Neuronal stem cell (in vitro differentiated cells): ENCODE measurements around the gene CCN2.

Experiments used
- DNase-seq: peaks from one replicate; pipeline ENCODE4 v3.0.0-alpha.2; 2013; ENCODE audit warnings: low spot score
- H2AFZ ChIP-seq: one replicate; pipeline ENCODE4 v1.6.1; 2013; ENCODE audit warnings: mild to moderate bottlenecking, low read length, inconsistent platforms
- H2AK5ac ChIP-seq: 2 replicates; pipeline ENCODE4 v1.6.1; 2013; ENCODE audit warnings: low read depth, mild to moderate bottlenecking, inconsistent platforms, low read length, moderate library complexity, mixed read lengths
- H2BK120ac ChIP-seq: 2 replicates; pipeline ENCODE4 v1.6.1; 2013; ENCODE audit warnings: low read depth, mild to moderate bottlenecking, inconsistent platforms, low read length, moderate library complexity, mixed read lengths
- H2BK12ac ChIP-seq: one replicate; pipeline ENCODE4 v1.6.1; 2013; ENCODE audit warnings: low read length, inconsistent platforms
- H2BK15ac ChIP-seq: 2 replicates; pipeline ENCODE4 v1.6.1; 2013; ENCODE audit warnings: mild to moderate bottlenecking, low read length, inconsistent platforms, mixed read lengths
- H2BK5ac ChIP-seq: one replicate; pipeline ENCODE4 v1.6.1; 2013; ENCODE audit warnings: inconsistent platforms, mild to moderate bottlenecking, low read length, moderate library complexity
- H3K14ac ChIP-seq: one replicate; pipeline ENCODE4 v1.6.1; 2013; ENCODE audit warnings: low read length, inconsistent platforms
- H3K18ac ChIP-seq: 2 replicates; pipeline ENCODE4 v1.6.1; 2013; ENCODE audit warnings: low read length, inconsistent platforms
- H3K23ac ChIP-seq: 2 replicates; pipeline ENCODE4 v1.6.1; 2013; ENCODE audit warnings: low read depth, mild to moderate bottlenecking, mixed read lengths, low read length, inconsistent platforms; ENCODE audit not compliant: poor library complexity
- H3K27ac ChIP-seq: replicated peaks from 3 replicates; pipeline ENCODE4 v1.5.1; 2013; ENCODE audit warnings: low read length, inconsistent platforms
- H3K27me3 ChIP-seq, 3 experiments: 2 replicates each; pipeline ENCODE4 v1.6.1; 2013; ENCODE audit warnings: low read length in 3 of 3, mild to moderate bottlenecking in 2 of 3, inconsistent platforms in 1 of 3, low read depth in 1 of 3, mixed read lengths in 1 of 3, moderate library complexity in 1 of 3; ENCODE audit not compliant: control insufficient read depth in 3 of 3, insufficient read depth in 3 of 3
- H3K36me3 ChIP-seq, 2 donors: replicated peaks in 1 of 2; 2 replicates each; pipeline ENCODE4 v1.6.1; 2013; ENCODE audit warnings: low read length in 2 of 2; ENCODE audit not compliant: control insufficient read depth in 2 of 2, insufficient read depth in 2 of 2
- H3K4ac ChIP-seq: 2 replicates; pipeline ENCODE4 v1.6.1; 2013; ENCODE audit warnings: inconsistent platforms, mild to moderate bottlenecking, low read length, moderate library complexity
- H3K4me1 ChIP-seq, 2 donors: 1 replicate in 1 of 2; 2 replicates in 1 of 2; pipeline ENCODE4 v1.6.1; 2013; ENCODE audit warnings: low read length in 2 of 2, low read depth in 1 of 2; ENCODE audit not compliant: control insufficient read depth in 2 of 2, insufficient read depth in 1 of 2
- H3K4me2 ChIP-seq: one replicate; pipeline ENCODE4 v1.6.1; 2013; ENCODE audit warnings: mild to moderate bottlenecking, low read length, inconsistent platforms; ENCODE audit not compliant: insufficient read depth, poor library complexity, severe bottlenecking
- H3K4me3 ChIP-seq, 2 donors: 2 replicates each; pipeline ENCODE4 v1.5.1; 2013; ENCODE audit warnings: low read length in 2 of 2, mild to moderate bottlenecking in 2 of 2, inconsistent platforms in 1 of 2, moderate library complexity in 1 of 2
- H3K79me1 ChIP-seq: one replicate; pipeline ENCODE4 v1.6.1; 2013; ENCODE audit warnings: low read depth, mild to moderate bottlenecking, inconsistent platforms, low read length, moderate library complexity
- H3K9ac ChIP-seq: one replicate; pipeline ENCODE4 v1.6.1; 2013; ENCODE audit warnings: mild to moderate bottlenecking, low read depth, low read length, inconsistent platforms; ENCODE audit not compliant: poor library complexity
- H3K9me3 ChIP-seq, 2 donors: replicated peaks in 1 of 2; 2 replicates each; pipeline versions ENCODE3 to v1.6.1; 2013; ENCODE audit warnings: low read length in 2 of 2, mild to moderate bottlenecking in 2 of 2, inconsistent platforms in 1 of 2, low read depth in 1 of 2, mixed read lengths in 1 of 2, moderate library complexity in 1 of 2; ENCODE audit not compliant: control insufficient read depth in 2 of 2, insufficient read depth in 1 of 2
- H4K8ac ChIP-seq: one replicate; pipeline ENCODE4 v1.6.1; 2013; ENCODE audit warnings: low read depth, mild to moderate bottlenecking, inconsistent platforms, low read length, moderate library complexity
- H4K91ac ChIP-seq: one replicate; pipeline ENCODE4 v1.6.1; 2013; ENCODE audit warnings: low read length, low read depth, mild to moderate bottlenecking, inconsistent platforms; ENCODE audit not compliant: poor library complexity
- WGBS, 2 donors: extraction: QIAGEN DNeasy Blood & Tissue Kit; methylation state at CpG; one replicate each; pipeline ENCODE4 v1.1.7; 2013; ENCODE audit warnings: missing lambda C conversion rate in 2 of 2, mixed read lengths in 1 of 2; ENCODE audit not compliant: insufficient read length in 2 of 2, insufficient replicate concordance in 1 of 2; ENCODE audit errors: extremely low coverage in 2 of 2; 5-methylcytosine and 5-hydroxymethylcytosine counted together

Gene CCN2

GRCh38 chr6:131937703-131938631 is 13.2 kb downstream of the CCN2 start:
- no peak for DNase-seq
- H3K4me1 ChIP-seq = no peaks in the 10 kb centered on the region

GRCh38 chr6:131937226-131937625 is 13.9 kb downstream of the CCN2 start:
- no peak overlapping the region for H3K27ac ChIP-seq
- H4K91ac ChIP-seq = no peak overlapping the region
- no peak overlapping the region for H3K4me2 ChIP-seq
- no peak overlapping the region for H2AK5ac ChIP-seq
- H2BK120ac ChIP-seq = no peak overlapping the region
- H2BK15ac ChIP-seq = no peak overlapping the region
- no peaks in the 10 kb centered on the region for H3K79me1 ChIP-seq
- H3K4ac ChIP-seq = no peak overlapping the region
- no peaks in the 10 kb centered on the region for H3K36me3 ChIP-seq
- no peak overlapping the region for H4K8ac ChIP-seq
- no CpG with 5 or more reads among the region's 2 CpGs for WGBS, 2 donors
- no peak overlapping the region for H3K14ac ChIP-seq
- DNase-seq = no peak
- H3K9ac ChIP-seq = no peak overlapping the region
- no peak overlapping the region for H2BK5ac ChIP-seq
- H3K9me3 ChIP-seq = peaks cover 0 to 3% of the 10 kb centered on the region in 2 donors
- H3K18ac ChIP-seq = no peak overlapping the region
- H2AFZ ChIP-seq = no peak overlapping the region
- H3K23ac ChIP-seq = no peak overlapping the region
- no peaks in the 10 kb centered on the region for H3K27me3 ChIP-seq
- H3K4me3 ChIP-seq = no peak overlapping the region
- no peaks in the 10 kb centered on the region for H3K4me1 ChIP-seq
- H2BK12ac ChIP-seq = no peak overlapping the region

More at GRCh38 chr6:131937703-131938631, 13.2 kb downstream of the CCN2 start:
- Histone ChIP-seq H2BK15ac (no peak overlapping the region), H2BK12ac (no peak overlapping the region), H2AFZ (no peak overlapping the region), H3K4me2 (no peak overlapping the region), H3K4me3 (no peak overlapping the region), H3K27me3 (no peaks in the 10 kb centered on the region), H3K9ac (no peak overlapping the region), H4K91ac (no peak overlapping the region), H2BK120ac (no peak overlapping the region), H3K9me3 (peaks cover 0 to 3% of the 10 kb centered on the region in 2 donors), H3K27ac (no peak overlapping the region), H4K8ac (no peak overlapping the region), H3K36me3 (no peaks in the 10 kb centered on the region), H2BK5ac (no peak overlapping the region), H2AK5ac (no peak overlapping the region), H3K79me1 (no peaks in the 10 kb centered on the region), H3K18ac (no peak overlapping the region), H3K4ac (no peak overlapping the region), H3K23ac (no peak overlapping the region), H3K14ac (no peak overlapping the region)
- WGBS, 2 donors = no CpG with 5 or more reads among the region's 8 CpGs

GRCh38 chr6:131936156-131936555 is 15.0 kb downstream of the CCN2 start:
- no CpG with 5 or more reads among the region's 4 CpGs for WGBS, 2 donors
- DNase-seq = no peak

GRCh38 chr6:131931063-131931750 is 20.0 kb downstream of the CCN2 start:
- H3K4me3 ChIP-seq = no peak overlapping the region
- no peak overlapping the region for H3K4ac ChIP-seq
- no peak overlapping the region for H2BK12ac ChIP-seq
- no peak overlapping the region for H3K18ac ChIP-seq
- H3K9ac ChIP-seq = no peak overlapping the region
- no peak overlapping the region for H2BK15ac ChIP-seq
- H3K4me2 ChIP-seq = no peak overlapping the region
- WGBS, 2 donors = no CpG with 5 or more reads among the region's 2 CpGs
- H3K79me1 ChIP-seq = no peaks in the 10 kb centered on the region
- DNase-seq = no peak
- no peak overlapping the region for H2AK5ac ChIP-seq
- no peak overlapping the region for H4K91ac ChIP-seq
- H3K27me3 ChIP-seq = no peaks in the 10 kb centered on the region
- H4K8ac ChIP-seq = no peak overlapping the region
- H3K23ac ChIP-seq = no peak overlapping the region
- no peaks in the 10 kb centered on the region for H3K36me3 ChIP-seq
- H2BK120ac ChIP-seq = no peak overlapping the region
- no peaks in the 10 kb centered on the region for H3K9me3 ChIP-seq
- H3K27ac ChIP-seq = no peak overlapping the region
- no peak overlapping the region for H2AFZ ChIP-seq
- no peaks in the 10 kb centered on the region for H3K4me1 ChIP-seq
- H2BK5ac ChIP-seq = no peak overlapping the region
- H3K14ac ChIP-seq = no peak overlapping the region

More at GRCh38 chr6:131936156-131936555, 15.0 kb downstream of the CCN2 start:
- H3K23ac ChIP-seq = no peak overlapping the region
- no peak overlapping the region for H3K4me3 ChIP-seq
- H4K8ac ChIP-seq = no peak overlapping the region
- no peak overlapping the region for H2BK15ac ChIP-seq
- H3K9ac ChIP-seq = no peak overlapping the region
- H3K9me3 ChIP-seq = peaks cover 0 to 3% of the 10 kb centered on the region in 2 donors
- no peak overlapping the region for H3K18ac ChIP-seq
- H3K4me2 ChIP-seq = no peak overlapping the region
- H3K4me1 ChIP-seq = no peaks in the 10 kb centered on the region
- no peak overlapping the region for H3K27ac ChIP-seq
- H4K91ac ChIP-seq = no peak overlapping the region
- H2AK5ac ChIP-seq = no peak overlapping the region
- H3K79me1 ChIP-seq = no peaks in the 10 kb centered on the region
- no peak overlapping the region for H2BK120ac ChIP-seq
- no peak overlapping the region for H2BK12ac ChIP-seq
- H3K14ac ChIP-seq = no peak overlapping the region
- no peak overlapping the region for H3K4ac ChIP-seq
- no peak overlapping the region for H2BK5ac ChIP-seq
- H3K36me3 ChIP-seq = no peaks in the 10 kb centered on the region
- H3K27me3 ChIP-seq = no peaks in the 10 kb centered on the region
- no peak overlapping the region for H2AFZ ChIP-seq
